Measurements from ENCODE around the gene CAMK2A.
"Not testable (repeated sequence)": the region's sequence is repeated elsewhere in the genome, so short reads cannot be mapped to it uniquely, and the experiment has no call there.

CAMK2A gene

GRCh38 chr5:150234576-150235499, 54.7 kb downstream of the CAMK2A start:
- DNase-seq (ENCODE audit: low read depth), result no peak

DNA sequence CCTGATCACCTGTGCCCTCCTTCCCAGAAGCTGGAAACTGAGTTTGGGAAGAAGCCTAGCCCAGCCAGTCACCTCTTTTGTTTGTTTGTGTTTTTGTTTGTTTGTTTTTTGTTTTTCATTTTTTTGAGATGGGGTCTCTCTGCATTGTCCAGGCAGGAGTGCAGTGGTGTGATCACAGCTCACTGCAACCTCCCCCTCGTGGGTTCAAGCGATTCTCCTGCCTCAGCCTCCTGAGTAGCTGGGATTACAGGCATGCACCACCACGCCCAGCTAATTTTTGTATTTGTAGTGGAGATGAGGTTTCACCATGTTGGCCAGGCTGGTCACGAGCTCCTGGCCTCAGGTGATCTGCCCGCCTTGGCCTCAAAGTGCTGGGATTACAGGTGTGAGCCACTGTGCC, 55.9 kb downstream of the CAMK2A start:
- not testable (repeated sequence) for DNase-seq (ENCODE audit: low read depth)

- no peak for DNase-seq (ENCODE audit: low read depth)
Observed at GRCh38 chr5:150230842-150231241, 58.7 kb downstream of the CAMK2A start.

DNA sequence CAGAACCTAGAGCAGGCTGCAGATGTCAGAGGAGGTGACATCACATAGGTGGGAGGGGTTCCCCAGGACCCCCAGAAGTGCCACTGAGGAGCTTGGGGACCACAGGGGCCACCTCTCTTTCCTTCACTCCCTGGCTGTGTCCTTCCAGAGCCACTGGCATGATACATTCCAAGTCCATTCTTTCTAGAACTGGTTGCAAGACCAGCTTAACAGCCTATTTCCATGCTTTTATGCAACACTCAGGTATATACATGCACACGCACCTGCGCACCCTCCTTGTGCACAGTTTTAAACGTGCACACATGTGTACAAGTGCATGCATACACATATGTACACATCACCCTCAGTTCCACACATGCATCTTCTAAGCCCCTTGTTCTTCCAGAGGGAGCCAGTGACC, 60.0 kb downstream of the CAMK2A start:
- no peak for DNase-seq (ENCODE audit: low read depth)

DNA sequence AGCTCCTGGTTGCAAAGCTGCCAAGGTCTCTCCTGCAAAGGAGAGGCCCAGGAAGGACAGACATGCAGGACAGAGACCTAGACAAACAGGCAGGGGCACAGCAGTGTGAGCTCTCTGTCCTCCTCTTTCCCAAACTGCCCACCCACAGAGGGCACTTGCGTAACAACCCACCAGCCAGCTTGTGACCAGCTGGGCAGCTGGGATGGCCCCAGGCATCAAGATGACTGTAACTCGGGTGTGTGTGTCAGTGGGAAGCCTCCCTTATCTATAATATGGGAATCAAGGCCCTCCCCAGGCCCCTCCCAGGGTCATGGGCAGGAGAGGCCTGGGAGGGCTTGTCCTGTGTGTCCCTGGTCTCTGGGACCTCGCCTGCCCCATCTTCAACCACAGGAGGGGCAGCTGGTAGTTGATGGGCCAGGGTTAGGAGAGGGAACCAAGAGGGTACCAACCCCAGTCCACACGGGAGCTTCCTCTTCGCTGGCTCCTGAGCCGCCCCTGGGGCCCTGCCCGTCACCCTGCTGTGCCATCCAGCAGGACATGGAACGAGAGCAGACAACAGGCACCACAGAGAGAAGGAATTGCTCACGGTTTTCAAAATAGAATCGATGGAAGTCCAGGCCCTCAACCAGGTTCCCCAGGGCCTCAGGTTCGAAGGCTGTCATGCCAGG, 61.8 kb downstream of the CAMK2A start:
- no peak for DNase-seq (ENCODE audit: low read depth)

- DNase-seq (ENCODE audit: low read depth), result no peak
Observed at GRCh38 chr5:150227036-150227435, 62.5 kb downstream of the CAMK2A start.

GRCh38 chr5:150224483-150225027, 65.0 kb downstream of the CAMK2A start:
- DNase-seq (ENCODE audit: low read depth), result no peak

DNA sequence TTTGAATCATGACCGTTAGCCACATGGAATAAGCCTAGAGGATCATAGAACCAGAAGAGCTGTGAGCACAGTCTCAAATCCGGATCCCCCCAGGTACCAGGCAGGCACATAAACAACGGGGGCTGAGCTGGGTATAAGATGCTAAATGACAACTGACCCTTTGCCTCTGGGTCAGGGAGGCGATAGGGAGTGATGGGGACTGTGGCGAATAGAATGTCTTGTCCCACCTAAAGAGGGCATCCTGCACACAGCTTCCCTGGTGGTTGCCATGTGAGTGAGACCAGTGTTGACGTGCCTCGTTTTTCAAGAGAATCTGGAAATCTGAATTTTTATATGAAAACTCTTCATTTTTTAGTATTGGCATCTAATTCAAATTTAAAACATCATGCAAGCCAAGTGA, 66.1 kb downstream of the CAMK2A start:
- no peak for DNase-seq (ENCODE audit: low read depth)

GRCh38 chr5:150222906-150223305, 66.7 kb downstream of the CAMK2A start:
- DNase-seq (ENCODE audit: low read depth), result no peak

GRCh38 chr5:150221471-150221870, 68.1 kb downstream of the CAMK2A start:
- no peak for DNase-seq (ENCODE audit: low read depth)

DNA sequence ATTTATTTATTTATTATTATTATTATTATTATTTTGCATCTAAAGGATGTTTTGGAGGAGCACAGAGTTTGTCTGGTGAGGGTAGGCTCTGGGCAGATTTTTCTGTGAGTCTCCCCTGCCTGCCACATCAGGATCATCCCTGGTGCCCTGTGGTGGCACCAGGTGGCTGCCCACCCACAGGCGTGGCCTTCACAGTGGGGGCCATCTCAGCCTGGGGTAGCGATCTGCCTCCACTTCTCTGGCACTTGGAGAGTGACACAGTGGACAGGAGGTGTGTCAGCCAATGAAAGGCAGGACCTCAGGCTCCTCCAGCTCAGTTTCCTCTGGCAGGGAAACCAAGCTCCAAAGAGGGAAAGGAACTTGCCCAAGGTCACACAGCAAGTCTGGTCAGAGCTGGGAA, 69.7 kb downstream of the CAMK2A start:
- no peak for DNase-seq (ENCODE audit: low read depth)

DNA sequence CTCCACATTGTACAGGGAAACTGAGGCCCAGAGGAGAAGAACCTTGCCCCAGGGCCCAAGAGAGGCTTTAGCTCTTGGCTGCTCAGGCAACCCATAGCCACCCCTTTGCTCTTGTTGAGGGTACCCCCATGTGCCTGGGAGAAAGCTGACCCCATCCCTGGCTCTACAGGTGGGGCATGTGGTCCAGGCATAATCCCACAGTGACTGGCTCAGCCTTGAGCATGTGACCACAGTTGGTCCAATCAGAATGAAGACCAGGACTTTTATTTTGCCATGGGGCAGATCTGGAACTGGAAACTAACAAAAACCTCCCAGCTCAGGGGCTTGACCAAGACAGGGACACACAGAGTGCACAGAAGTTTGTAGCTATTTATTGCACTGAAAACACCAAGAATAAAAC, 70.4 kb downstream of the CAMK2A start:
- no peak for DNase-seq (ENCODE audit: low read depth)

GRCh38 chr5:150218693-150219035, 70.9 kb downstream of the CAMK2A start:
- DNase-seq (ENCODE audit: low read depth), result no peak

DNA sequence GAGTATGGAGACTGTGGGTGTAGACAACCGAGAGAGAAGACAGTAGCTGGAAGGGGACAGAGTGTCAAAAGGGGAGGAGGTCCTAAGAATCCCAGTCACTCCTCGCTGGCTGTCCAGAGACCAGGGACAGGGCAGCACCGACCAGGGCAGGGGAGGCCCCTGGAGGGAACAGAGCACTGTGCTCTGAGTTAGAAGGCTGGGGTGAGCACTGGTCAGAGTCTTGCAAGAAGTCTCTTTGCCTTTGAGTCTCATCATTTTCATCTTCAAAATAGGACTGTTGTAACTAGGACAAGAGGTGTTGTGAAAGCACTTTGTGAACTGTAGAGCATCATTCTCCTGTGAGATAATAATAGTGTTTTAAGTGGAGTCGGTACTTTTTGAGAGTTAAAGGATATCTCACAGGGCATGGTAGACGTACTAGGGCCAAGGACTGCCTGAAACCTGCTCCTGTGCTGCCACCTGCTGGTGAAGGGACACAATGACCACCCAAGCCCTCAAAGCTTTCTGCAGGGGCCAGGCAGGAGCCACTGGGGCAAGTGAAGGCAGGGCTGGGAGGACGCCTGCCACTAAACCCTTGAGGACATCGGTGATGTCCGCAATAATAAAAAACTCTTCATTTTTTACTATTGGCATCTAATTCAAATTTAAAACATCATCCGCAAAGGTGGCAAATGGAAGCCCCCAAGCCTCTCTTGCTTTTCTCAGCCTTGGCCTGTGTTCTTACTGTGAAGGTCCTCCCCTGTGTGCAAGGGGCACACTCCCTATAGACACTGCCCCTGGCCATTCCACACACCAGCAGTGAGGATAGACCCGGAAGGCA, 71.5 kb downstream of the CAMK2A start:
- DNase-seq (ENCODE audit: low read depth), result peak; percentile 58

GRCh38 chr5:150217038-150217437, 72.5 kb downstream of the CAMK2A start:
- no peak for DNase-seq (ENCODE audit: low read depth)

GRCh38 chr5:150215979-150216944, 73.3 kb downstream of the CAMK2A start:
- DNase-seq (ENCODE audit: low read depth), result no peak

DNA sequence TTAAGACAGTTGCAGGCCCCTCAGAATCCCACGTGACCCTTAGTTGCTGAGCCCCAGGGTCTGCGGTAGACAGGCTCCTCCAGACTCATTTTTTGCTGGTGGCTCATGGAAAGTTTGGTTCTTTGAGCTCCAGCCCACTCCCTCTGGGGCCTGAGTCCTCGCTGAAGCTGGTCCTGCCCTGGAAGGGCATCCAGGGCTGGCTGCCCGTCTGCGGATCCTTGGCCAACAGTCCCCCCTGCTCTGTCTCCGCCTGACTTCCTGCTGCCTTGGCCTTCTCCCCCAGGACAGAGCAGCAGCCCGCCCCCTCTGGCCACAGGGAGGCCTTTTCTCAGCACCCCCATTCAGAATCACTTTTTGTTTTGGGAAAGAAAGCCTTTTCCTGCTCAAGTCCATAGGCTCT, 75.3 kb downstream of the CAMK2A start:
- DNase-seq (ENCODE audit: low read depth), result no peak

DNA sequence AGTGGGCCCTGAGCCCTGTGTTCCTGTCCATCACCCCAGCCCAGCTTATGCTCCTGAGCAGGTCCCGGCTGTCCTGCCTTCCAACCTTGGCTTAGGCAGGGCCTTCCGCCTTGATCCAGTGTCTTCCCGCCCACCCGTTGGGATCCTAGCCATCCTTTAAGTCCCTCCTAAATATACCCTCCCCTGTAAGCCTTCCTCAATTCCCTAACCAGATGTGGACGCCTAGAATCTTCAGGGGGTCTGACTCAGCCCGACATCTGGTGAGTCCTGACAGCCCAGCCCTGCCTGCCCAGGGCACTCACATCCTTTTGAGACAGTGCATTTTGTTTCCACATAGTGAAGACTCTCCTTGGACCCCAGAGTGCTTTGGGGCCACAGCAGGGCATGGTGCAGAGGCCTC, 76.0 kb downstream of the CAMK2A start:
- no peak for DNase-seq (ENCODE audit: low read depth)

GRCh38 chr5:150211156-150212030, 78.2 kb downstream of the CAMK2A start:
- no peak for DNase-seq (ENCODE audit: low read depth)

- DNase-seq (ENCODE audit: low read depth), result no peak
Observed at GRCh38 chr5:150210644-150211043, 78.9 kb downstream of the CAMK2A start.

Data from stimulated activated CD4-positive, alpha-beta T cell treated with anti-CD3 and anti-CD28 coated beads, Interleukin-2, amount 100 ng/mL, for 4 hours (primary cell).